H9 (cell line): Measurements from ENCODE around the gene ATRNL1. TPM values are rescaled to one million over a fixed set of nuclear protein-coding genes. Genes with fewer than 3 reads are reported as not detected.

Source experiments
- DNase-seq: peaks from one replicate; pipeline ENCODE4 v3.0.0-alpha.2; 2017
- H2AFZ ChIP-seq: one replicate; pipeline ENCODE4 v1.6.1; 2013; ENCODE audit warnings: mild to moderate bottlenecking, low read length, control low read depth, moderate library complexity
- H2AK5ac ChIP-seq: 2 replicates; pipeline ENCODE4 v1.6.1; 2013; ENCODE audit warnings: low read length, control low read depth, mixed read lengths; ENCODE audit not compliant: insufficient read length
- H2BK120ac ChIP-seq: one replicate; pipeline ENCODE4 v1.6.1; 2013; ENCODE audit warnings: low read depth, mild to moderate bottlenecking, low read length, control low read depth, inconsistent platforms; ENCODE audit not compliant: poor library complexity, severe bottlenecking
- H2BK12ac ChIP-seq: 2 replicates; pipeline ENCODE4 v1.6.1; 2013; ENCODE audit warnings: low read length, control low read depth, mixed read lengths, low read depth; ENCODE audit not compliant: insufficient read length
- H2BK15ac ChIP-seq: 2 replicates; pipeline ENCODE4 v1.6.1; 2013; ENCODE audit warnings: low read depth, low read length, control low read depth
- H2BK20ac ChIP-seq: one replicate; pipeline ENCODE4 v1.6.1; 2013; ENCODE audit warnings: low read depth, mild to moderate bottlenecking, low read length, control low read depth, inconsistent platforms; ENCODE audit not compliant: poor library complexity, severe bottlenecking
- H2BK5ac ChIP-seq: 2 replicates; pipeline ENCODE4 v1.6.1; 2013; ENCODE audit warnings: low read length, control low read depth, mixed read lengths; ENCODE audit not compliant: insufficient read length
- H3K14ac ChIP-seq: 2 replicates; pipeline ENCODE4 v1.6.1; 2013; ENCODE audit warnings: low read length, control low read depth; ENCODE audit not compliant: insufficient read depth
- H3K18ac ChIP-seq: 2 replicates; pipeline ENCODE4 v1.6.1; 2013; ENCODE audit warnings: low read depth, mild to moderate bottlenecking, mixed read lengths, low read length, control low read depth; ENCODE audit not compliant: insufficient read length
- H3K23ac ChIP-seq: 2 replicates; pipeline ENCODE4 v1.6.1; 2013; ENCODE audit warnings: low read length, control low read depth, mixed read lengths, low read depth; ENCODE audit not compliant: insufficient read length
- H3K23me2 ChIP-seq: 2 replicates; pipeline ENCODE4 v1.6.1; 2013; ENCODE audit warnings: low read depth, mild to moderate bottlenecking, mixed read lengths, low read length, control low read depth; ENCODE audit not compliant: insufficient read length, poor library complexity, severe bottlenecking
- H3K27ac ChIP-seq: 2 replicates; pipeline ENCODE4 v1.5.1; 2013; ENCODE audit warnings: low read length, control low read depth, mixed read lengths, low read depth; ENCODE audit not compliant: insufficient read length
- H3K27me3 ChIP-seq: 2 replicates; pipeline ENCODE4 v1.6.1; 2013; ENCODE audit warnings: low read length, control low read depth, inconsistent platforms; ENCODE audit not compliant: insufficient read depth
- H3K4ac ChIP-seq: 2 replicates; pipeline ENCODE4 v1.6.1; 2013; ENCODE audit warnings: low read depth, mild to moderate bottlenecking, control low read depth, inconsistent platforms, low read length, moderate library complexity
- H3K4me1 ChIP-seq: 2 replicates; pipeline ENCODE4 v1.6.1; 2013; ENCODE audit warnings: low read length, control low read depth, inconsistent platforms; ENCODE audit not compliant: insufficient read depth
- H3K4me2 ChIP-seq: 2 replicates; pipeline ENCODE4 v1.6.1; 2013; ENCODE audit warnings: low read length, control low read depth, mixed read lengths; ENCODE audit not compliant: insufficient read length, insufficient read depth
- H3K56ac ChIP-seq: 2 replicates; pipeline ENCODE4 v1.6.1; 2013; ENCODE audit warnings: low read depth, mild to moderate bottlenecking, mixed read lengths, low read length, control low read depth; ENCODE audit not compliant: insufficient read length
- H3K79me1 ChIP-seq: 2 replicates; pipeline ENCODE4 v1.6.1; 2013; ENCODE audit warnings: low read depth, mild to moderate bottlenecking, moderate library complexity, low read length, control low read depth, inconsistent platforms; ENCODE audit not compliant: insufficient read depth, poor library complexity, severe bottlenecking
- H3K79me2 ChIP-seq: 2 replicates; pipeline ENCODE4 v1.6.1; 2013; ENCODE audit warnings: low read length, control low read depth, inconsistent platforms; ENCODE audit not compliant: insufficient read depth
- H3K9ac ChIP-seq: 2 replicates; pipeline ENCODE4 v1.6.1; 2013; ENCODE audit warnings: low read length, control low read depth, mixed read lengths; ENCODE audit not compliant: insufficient read length; ENCODE audit errors: extremely low read depth
- H3K9me3 ChIP-seq: one replicate; pipeline ENCODE4 v1.6.1; 2013; ENCODE audit warnings: low read depth, low read length, inconsistent platforms; ENCODE audit not compliant: control insufficient read depth
- H3T11ph ChIP-seq: one replicate; pipeline ENCODE4 v1.6.1; 2013; ENCODE audit warnings: mild to moderate bottlenecking, low read length, control low read depth, inconsistent platforms
- H4K20me1 ChIP-seq: one replicate; pipeline ENCODE4 v1.6.1; 2013; ENCODE audit not compliant: control insufficient read depth, insufficient read length, insufficient read depth
- H4K5ac ChIP-seq: 2 replicates; pipeline ENCODE4 v1.6.1; 2013; ENCODE audit warnings: low read depth, mild to moderate bottlenecking, mixed read lengths, low read length, control low read depth; ENCODE audit not compliant: insufficient read length
- H4K8ac ChIP-seq: replicated peaks from 2 replicates; pipeline ENCODE4 v1.6.1; 2013; ENCODE audit warnings: low read length, control low read depth, mixed read lengths, low read depth; ENCODE audit not compliant: insufficient read length
- H4K91ac ChIP-seq: 2 replicates; pipeline ENCODE4 v1.6.1; 2013; ENCODE audit warnings: low read depth, mild to moderate bottlenecking, moderate library complexity, mixed read lengths, low read length, control low read depth; ENCODE audit not compliant: insufficient read length
- H3K27ac Mint-ChIP-seq, 3 experiments: 2 replicates in 2 of 3; 3 replicates in 1 of 3; pipeline ENCODE4 v1.8.0; 2020 to 2021; ENCODE audit warnings: mixed read lengths in 3 of 3, mild to moderate bottlenecking in 1 of 3, moderate library complexity in 1 of 3
- H3K27me3 Mint-ChIP-seq: 2 replicates; pipeline ENCODE4 v1.8.0; 2021; ENCODE audit warnings: low read depth, mild to moderate bottlenecking, moderate library complexity, mixed read lengths
- H3K36me3 Mint-ChIP-seq, 3 experiments: 2 replicates in 2 of 3; 3 replicates in 1 of 3; pipeline ENCODE4 v1.8.0; 2020 to 2021; ENCODE audit warnings: low read depth in 3 of 3, mixed read lengths in 3 of 3; ENCODE audit not compliant: insufficient read depth in 1 of 3
- H3K4me1 Mint-ChIP-seq, 2 experiments: 2 replicates each; pipeline ENCODE4 v1.8.0; 2020; ENCODE audit warnings: mixed read lengths in 2 of 2
- H3K4me3 Mint-ChIP-seq, 2 experiments: 2 replicates in 1 of 2; 3 replicates in 1 of 2; pipeline ENCODE4 v1.8.0; 2020 to 2021; ENCODE audit warnings: mild to moderate bottlenecking in 2 of 2, mixed read lengths in 2 of 2, moderate library complexity in 1 of 2
- H3K9me3 Mint-ChIP-seq, 2 experiments: 2 replicates in 1 of 2; 3 replicates in 1 of 2; pipeline ENCODE4 v1.8.0; 2020; ENCODE audit warnings: mild to moderate bottlenecking in 2 of 2, mixed read lengths in 2 of 2, moderate library complexity in 1 of 2
- CTCF ChIP-seq: fragments of 200-600 bp; sonication (generic); conservative IDR thresholded peaks from 3 replicates; pipeline ENCODE4 v1.8.0; 2021; ENCODE audit warnings: antibody characterized with exemption, mild to moderate bottlenecking
- WGBS: extraction: QIAGEN DNeasy Blood & Tissue Kit; methylation state at CpG from one replicate; pipeline ENCODE4 v1.1.7; 2013; ENCODE audit warnings: missing lambda C conversion rate, low lambda C conversion rate, mixed read lengths; ENCODE audit not compliant: insufficient read length; ENCODE audit errors: extremely low coverage; 5-methylcytosine and 5-hydroxymethylcytosine counted together
- total RNA-seq: library from RNA; stranded (reverse); gene quantifications from 2 replicates; pipeline ENCODE4 v1.2.1, GENCODE V29; 2021

ATRNL1 gene
- total RNA-seq, 1 experiment from 2014 or later = 9.2 TPM

GRCh38 chr10:115883372-115883771 lies 790.2 kb downstream of the ATRNL1 start:
- H2BK15ac ChIP-seq = no peak overlapping the region
- H3K23me2 ChIP-seq = no peaks in the 10 kb centered on the region
- no peak overlapping the region for H3K14ac ChIP-seq
- H3K9me3 ChIP-seq = no peaks in the 10 kb centered on the region
- H3K79me1 ChIP-seq = no peaks in the 10 kb centered on the region
- no peak overlapping the region for H3K18ac ChIP-seq
- H3K4me1 ChIP-seq = peaks cover 2% of the 10 kb centered on the region; the same call in 1 of the 2 replicates
- H4K91ac ChIP-seq = no peak overlapping the region
- H2BK5ac ChIP-seq = no peak overlapping the region
- no peak overlapping the region for H2BK120ac ChIP-seq
- H3K79me2 ChIP-seq = no peaks in the 10 kb centered on the region
- H3K4me2 ChIP-seq = no peak overlapping the region
- H3K56ac ChIP-seq = no peak overlapping the region
- no peak overlapping the region for H2BK12ac ChIP-seq
- no peak overlapping the region for H3K4ac ChIP-seq
- no peak overlapping the region for H3K9ac ChIP-seq
- peaks cover 0 to 5% of the 10 kb centered on the region in 2 experiments; a peak in 2 of 5 replicates for H3K9me3 Mint-ChIP-seq
- H3K27ac ChIP-seq = no peak overlapping the region
- peaks cover 0 to 6% (median 0%) of the 10 kb centered on the region in 3 experiments; a peak in 1 of 7 replicates for H3K36me3 Mint-ChIP-seq
- TF ChIP-seq CTCF = no peak
- no peak overlapping the region for H3K4me3 Mint-ChIP-seq
- no peak overlapping the region for H4K5ac ChIP-seq
- no CpG with 5 or more reads among the region's 1 CpG for WGBS
- H3K23ac ChIP-seq = no peak overlapping the region
- H4K20me1 ChIP-seq = no peaks in the 10 kb centered on the region
- H3T11ph ChIP-seq = no peak overlapping the region
- peaks cover 15 to 21% of the 10 kb centered on the region in 2 experiments for H3K4me1 Mint-ChIP-seq
- peaks cover 2% of the 10 kb centered on the region; the same call in 1 of the 2 replicates for H3K27me3 ChIP-seq
- H2BK20ac ChIP-seq = no peak overlapping the region
- peaks cover 43% of the 10 kb centered on the region for H3K27me3 Mint-ChIP-seq
- no peak overlapping the region for H2AK5ac ChIP-seq
- H2AFZ ChIP-seq = no peak overlapping the region
- no peak overlapping the region for H4K8ac ChIP-seq
- H3K27ac Mint-ChIP-seq = no peak overlapping the region
- no peak for DNase-seq
